H9 (cell line): Measurements from ENCODE around the gene ANKDD1A. TPM values are rescaled to one million over a fixed set of nuclear protein-coding genes. Genes with fewer than 3 reads are reported as not detected.

Experiments
- DNase-seq: peaks from one replicate; pipeline ENCODE4 v3.0.0-alpha.2; 2017
- H2AFZ ChIP-seq: one replicate; pipeline ENCODE4 v1.6.1; 2013; ENCODE audit warnings: mild to moderate bottlenecking, low read length, control low read depth, moderate library complexity
- H2AK5ac ChIP-seq: 2 replicates; pipeline ENCODE4 v1.6.1; 2013; ENCODE audit warnings: low read length, control low read depth, mixed read lengths; ENCODE audit not compliant: insufficient read length
- H2BK120ac ChIP-seq: one replicate; pipeline ENCODE4 v1.6.1; 2013; ENCODE audit warnings: low read depth, mild to moderate bottlenecking, low read length, control low read depth, inconsistent platforms; ENCODE audit not compliant: poor library complexity, severe bottlenecking
- H2BK12ac ChIP-seq: 2 replicates; pipeline ENCODE4 v1.6.1; 2013; ENCODE audit warnings: low read length, control low read depth, mixed read lengths, low read depth; ENCODE audit not compliant: insufficient read length
- H2BK15ac ChIP-seq: 2 replicates; pipeline ENCODE4 v1.6.1; 2013; ENCODE audit warnings: low read depth, low read length, control low read depth
- H2BK20ac ChIP-seq: one replicate; pipeline ENCODE4 v1.6.1; 2013; ENCODE audit warnings: low read depth, mild to moderate bottlenecking, low read length, control low read depth, inconsistent platforms; ENCODE audit not compliant: poor library complexity, severe bottlenecking
- H2BK5ac ChIP-seq: 2 replicates; pipeline ENCODE4 v1.6.1; 2013; ENCODE audit warnings: low read length, control low read depth, mixed read lengths; ENCODE audit not compliant: insufficient read length
- H3K14ac ChIP-seq: 2 replicates; pipeline ENCODE4 v1.6.1; 2013; ENCODE audit warnings: low read length, control low read depth; ENCODE audit not compliant: insufficient read depth
- H3K18ac ChIP-seq: 2 replicates; pipeline ENCODE4 v1.6.1; 2013; ENCODE audit warnings: low read depth, mild to moderate bottlenecking, mixed read lengths, low read length, control low read depth; ENCODE audit not compliant: insufficient read length
- H3K23ac ChIP-seq: 2 replicates; pipeline ENCODE4 v1.6.1; 2013; ENCODE audit warnings: low read length, control low read depth, mixed read lengths, low read depth; ENCODE audit not compliant: insufficient read length
- H3K23me2 ChIP-seq: 2 replicates; pipeline ENCODE4 v1.6.1; 2013; ENCODE audit warnings: low read depth, mild to moderate bottlenecking, mixed read lengths, low read length, control low read depth; ENCODE audit not compliant: insufficient read length, poor library complexity, severe bottlenecking
- H3K27ac ChIP-seq: 2 replicates; pipeline ENCODE4 v1.5.1; 2013; ENCODE audit warnings: low read length, control low read depth, mixed read lengths, low read depth; ENCODE audit not compliant: insufficient read length
- H3K27me3 ChIP-seq: 2 replicates; pipeline ENCODE4 v1.6.1; 2013; ENCODE audit warnings: low read length, control low read depth, inconsistent platforms; ENCODE audit not compliant: insufficient read depth
- H3K4ac ChIP-seq: 2 replicates; pipeline ENCODE4 v1.6.1; 2013; ENCODE audit warnings: low read depth, mild to moderate bottlenecking, control low read depth, inconsistent platforms, low read length, moderate library complexity
- H3K4me1 ChIP-seq: 2 replicates; pipeline ENCODE4 v1.6.1; 2013; ENCODE audit warnings: low read length, control low read depth, inconsistent platforms; ENCODE audit not compliant: insufficient read depth
- H3K4me2 ChIP-seq: 2 replicates; pipeline ENCODE4 v1.6.1; 2013; ENCODE audit warnings: low read length, control low read depth, mixed read lengths; ENCODE audit not compliant: insufficient read length, insufficient read depth
- H3K56ac ChIP-seq: 2 replicates; pipeline ENCODE4 v1.6.1; 2013; ENCODE audit warnings: low read depth, mild to moderate bottlenecking, mixed read lengths, low read length, control low read depth; ENCODE audit not compliant: insufficient read length
- H3K79me1 ChIP-seq: 2 replicates; pipeline ENCODE4 v1.6.1; 2013; ENCODE audit warnings: low read depth, mild to moderate bottlenecking, moderate library complexity, low read length, control low read depth, inconsistent platforms; ENCODE audit not compliant: insufficient read depth, poor library complexity, severe bottlenecking
- H3K79me2 ChIP-seq: 2 replicates; pipeline ENCODE4 v1.6.1; 2013; ENCODE audit warnings: low read length, control low read depth, inconsistent platforms; ENCODE audit not compliant: insufficient read depth
- H3K9ac ChIP-seq: 2 replicates; pipeline ENCODE4 v1.6.1; 2013; ENCODE audit warnings: low read length, control low read depth, mixed read lengths; ENCODE audit not compliant: insufficient read length; ENCODE audit errors: extremely low read depth
- H3K9me3 ChIP-seq: one replicate; pipeline ENCODE4 v1.6.1; 2013; ENCODE audit warnings: low read depth, low read length, inconsistent platforms; ENCODE audit not compliant: control insufficient read depth
- H3T11ph ChIP-seq: one replicate; pipeline ENCODE4 v1.6.1; 2013; ENCODE audit warnings: mild to moderate bottlenecking, low read length, control low read depth, inconsistent platforms
- H4K20me1 ChIP-seq: one replicate; pipeline ENCODE4 v1.6.1; 2013; ENCODE audit not compliant: control insufficient read depth, insufficient read length, insufficient read depth
- H4K5ac ChIP-seq: 2 replicates; pipeline ENCODE4 v1.6.1; 2013; ENCODE audit warnings: low read depth, mild to moderate bottlenecking, mixed read lengths, low read length, control low read depth; ENCODE audit not compliant: insufficient read length
- H4K8ac ChIP-seq: replicated peaks from 2 replicates; pipeline ENCODE4 v1.6.1; 2013; ENCODE audit warnings: low read length, control low read depth, mixed read lengths, low read depth; ENCODE audit not compliant: insufficient read length
- H4K91ac ChIP-seq: 2 replicates; pipeline ENCODE4 v1.6.1; 2013; ENCODE audit warnings: low read depth, mild to moderate bottlenecking, moderate library complexity, mixed read lengths, low read length, control low read depth; ENCODE audit not compliant: insufficient read length
- H3K27ac Mint-ChIP-seq, 3 experiments: 2 replicates in 2 of 3; 3 replicates in 1 of 3; pipeline ENCODE4 v1.8.0; 2020 to 2021; ENCODE audit warnings: mixed read lengths in 3 of 3, mild to moderate bottlenecking in 1 of 3, moderate library complexity in 1 of 3
- H3K27me3 Mint-ChIP-seq: 2 replicates; pipeline ENCODE4 v1.8.0; 2021; ENCODE audit warnings: low read depth, mild to moderate bottlenecking, moderate library complexity, mixed read lengths
- H3K36me3 Mint-ChIP-seq, 3 experiments: 2 replicates in 2 of 3; 3 replicates in 1 of 3; pipeline ENCODE4 v1.8.0; 2020 to 2021; ENCODE audit warnings: low read depth in 3 of 3, mixed read lengths in 3 of 3; ENCODE audit not compliant: insufficient read depth in 1 of 3
- H3K4me1 Mint-ChIP-seq, 2 experiments: 2 replicates each; pipeline ENCODE4 v1.8.0; 2020; ENCODE audit warnings: mixed read lengths in 2 of 2
- H3K4me3 Mint-ChIP-seq, 2 experiments: 2 replicates in 1 of 2; 3 replicates in 1 of 2; pipeline ENCODE4 v1.8.0; 2020 to 2021; ENCODE audit warnings: mild to moderate bottlenecking in 2 of 2, mixed read lengths in 2 of 2, moderate library complexity in 1 of 2
- H3K9me3 Mint-ChIP-seq, 2 experiments: 2 replicates in 1 of 2; 3 replicates in 1 of 2; pipeline ENCODE4 v1.8.0; 2020; ENCODE audit warnings: mild to moderate bottlenecking in 2 of 2, mixed read lengths in 2 of 2, moderate library complexity in 1 of 2
- whole genome bisulfite sequencing: extraction: QIAGEN DNeasy Blood & Tissue Kit; methylation state at CpG from one replicate; pipeline ENCODE4 v1.1.7; 2013; ENCODE audit warnings: missing lambda C conversion rate, low lambda C conversion rate, mixed read lengths; ENCODE audit not compliant: insufficient read length; ENCODE audit errors: extremely low coverage; 5-methylcytosine and 5-hydroxymethylcytosine counted together
- total RNA-seq: library from RNA; stranded (reverse); gene quantifications from 2 replicates; pipeline ENCODE4 v1.2.1, GENCODE V29; 2021
- TF ChIP-seq, protein P1 (sequence below): fragments of 200-600 bp; sonication (generic); conservative IDR thresholded peaks from 3 replicates; pipeline ENCODE4 v1.8.0; 2021; ENCODE audit warnings: antibody characterized with exemption, mild to moderate bottlenecking

The ANKDD1A gene
- total RNA-seq, 1 experiment from 2014 or later = 3.7 TPM

GRCh38 chr15:64919721-64920120, 8.0 kb downstream of the ANKDD1A start:
- peaks cover 35 to 48% of the 10 kb centered on the region in 2 experiments for H3K4me1 Mint-ChIP-seq
- Histone ChIP-seq H3K56ac (no peak overlapping the region), H4K8ac (no peak overlapping the region), H2BK5ac (no peak overlapping the region), H2BK12ac (no peak overlapping the region), H3K9me3 (no peaks in the 10 kb centered on the region), H3K4me1 (peaks cover 10% of the 10 kb centered on the region; the same call in 1 of the 2 replicates), H4K5ac (no peak overlapping the region), H2AK5ac (no peak overlapping the region), H2AFZ (no peak overlapping the region), H3K4me2 (no peak overlapping the region), H3K14ac (no peak overlapping the region), H3K18ac (no peak overlapping the region), H2BK15ac (no peak overlapping the region), H2BK120ac (no peak overlapping the region), H3K27me3 (no peaks in the 10 kb centered on the region; the same call in 1 of the 2 replicates), H4K20me1 (no peaks in the 10 kb centered on the region), H2BK20ac (no peak overlapping the region), H3K4ac (no peak overlapping the region), H3K79me1 (no peaks in the 10 kb centered on the region), H3K79me2 (no peaks in the 10 kb centered on the region), H3K23ac (no peak overlapping the region), H3K23me2 (no peaks in the 10 kb centered on the region), H3T11ph (no peak overlapping the region), H3K9ac (no peak overlapping the region), H4K91ac (no peak overlapping the region), H3K27ac (no peak overlapping the region)
- DNase-seq = no peak
- TF ChIP-seq, protein P1, sequence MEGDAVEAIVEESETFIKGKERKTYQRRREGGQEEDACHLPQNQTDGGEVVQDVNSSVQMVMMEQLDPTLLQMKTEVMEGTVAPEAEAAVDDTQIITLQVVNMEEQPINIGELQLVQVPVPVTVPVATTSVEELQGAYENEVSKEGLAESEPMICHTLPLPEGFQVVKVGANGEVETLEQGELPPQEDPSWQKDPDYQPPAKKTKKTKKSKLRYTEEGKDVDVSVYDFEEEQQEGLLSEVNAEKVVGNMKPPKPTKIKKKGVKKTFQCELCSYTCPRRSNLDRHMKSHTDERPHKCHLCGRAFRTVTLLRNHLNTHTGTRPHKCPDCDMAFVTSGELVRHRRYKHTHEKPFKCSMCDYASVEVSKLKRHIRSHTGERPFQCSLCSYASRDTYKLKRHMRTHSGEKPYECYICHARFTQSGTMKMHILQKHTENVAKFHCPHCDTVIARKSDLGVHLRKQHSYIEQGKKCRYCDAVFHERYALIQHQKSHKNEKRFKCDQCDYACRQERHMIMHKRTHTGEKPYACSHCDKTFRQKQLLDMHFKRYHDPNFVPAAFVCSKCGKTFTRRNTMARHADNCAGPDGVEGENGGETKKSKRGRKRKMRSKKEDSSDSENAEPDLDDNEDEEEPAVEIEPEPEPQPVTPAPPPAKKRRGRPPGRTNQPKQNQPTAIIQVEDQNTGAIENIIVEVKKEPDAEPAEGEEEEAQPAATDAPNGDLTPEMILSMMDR = no peak
- no CpG with 5 or more reads among the region's 4 CpGs for WGBS
- H3K27ac Mint-ChIP-seq = no peak overlapping the region
- H3K27me3 Mint-ChIP-seq = peaks cover 10% of the 10 kb centered on the region
- H3K9me3 Mint-ChIP-seq = no peaks in the 10 kb centered on the region
- peaks cover 2 to 13% (median 6%) of the 10 kb centered on the region in 3 experiments; a peak in 3 of 7 replicates for H3K36me3 Mint-ChIP-seq
- no peak overlapping the region for H3K4me3 Mint-ChIP-seq
